Measurements from ENCODE around the gene TMC2.
A peak's percentile ranks its signal among the peaks of the same experiment; 100 is the strongest.

TMC2 gene

DNA sequence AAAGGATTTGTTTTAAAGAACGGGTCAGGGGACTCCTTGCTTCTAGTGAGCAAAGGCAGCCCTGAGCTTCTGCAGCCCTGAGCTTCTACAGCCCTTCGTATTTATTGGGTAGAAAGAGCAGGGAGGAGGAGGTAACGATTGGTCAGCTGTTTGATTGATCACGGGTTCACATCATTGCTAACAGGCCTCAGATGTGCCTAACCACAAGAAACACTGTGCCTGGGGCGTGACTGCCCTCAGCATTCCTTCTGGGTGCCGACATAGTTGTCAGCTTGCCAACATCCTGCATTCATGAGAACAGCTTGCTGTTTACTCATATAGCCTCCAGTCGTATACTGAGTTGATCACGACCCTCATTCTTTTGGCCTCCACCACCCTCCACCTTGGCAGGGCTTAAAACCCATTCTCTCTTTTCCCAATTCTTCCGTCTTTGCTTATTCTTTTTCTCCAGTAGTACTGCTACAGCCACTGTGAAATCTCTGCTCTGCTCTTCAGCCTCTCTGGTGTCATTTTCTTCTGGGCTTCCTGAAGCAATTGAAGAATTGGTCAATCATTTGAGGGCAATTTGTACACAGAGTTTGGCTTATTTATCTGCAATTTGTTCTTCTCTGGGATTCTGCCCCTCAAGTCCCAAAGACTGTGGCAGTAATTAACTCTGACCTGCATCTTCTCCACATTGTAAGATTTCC lies 90.6 kb downstream of the TMC2 start:
- no peak for DNase-seq

DNA sequence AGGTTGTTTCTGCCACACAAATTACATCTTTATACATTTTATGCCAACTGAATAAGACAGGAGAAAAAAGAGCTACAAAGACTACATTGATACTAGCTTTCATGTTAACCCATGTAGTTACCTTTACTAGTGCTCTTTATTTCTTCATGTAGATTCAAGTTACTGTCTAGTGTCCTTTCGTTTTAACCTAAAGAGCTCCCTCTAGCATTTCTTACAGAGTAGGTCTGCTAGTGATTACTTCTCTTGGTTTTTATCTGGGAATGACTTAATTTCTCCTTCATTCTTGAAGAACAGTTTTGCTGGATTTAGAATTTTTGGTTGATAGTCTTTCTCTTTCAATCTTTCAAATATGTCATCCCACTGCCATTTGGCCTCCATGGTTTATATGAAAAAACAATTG lies 94.9 kb downstream of the TMC2 start:
- no peak for DNase-seq

DNA sequence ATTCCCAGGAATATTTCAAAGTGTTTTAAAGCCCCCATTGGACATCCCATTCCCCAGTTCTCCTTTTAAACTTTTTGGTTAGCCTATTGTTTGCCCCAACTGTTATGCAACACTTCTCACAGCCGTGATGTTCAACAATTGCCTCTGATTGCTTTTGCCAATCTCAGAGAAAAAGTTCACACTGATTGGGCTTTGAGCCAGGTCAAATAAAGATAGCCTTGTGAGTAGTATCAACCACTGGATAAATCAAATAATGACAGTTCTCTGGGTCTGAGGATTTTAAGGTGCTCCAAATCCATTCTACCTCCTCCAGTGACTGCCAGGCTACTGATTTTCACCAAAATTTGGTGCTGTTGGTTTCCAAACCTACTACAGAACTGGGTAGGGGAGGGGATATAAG lies 97.0 kb downstream of the TMC2 start:
- no peak for DNase-seq

DNA sequence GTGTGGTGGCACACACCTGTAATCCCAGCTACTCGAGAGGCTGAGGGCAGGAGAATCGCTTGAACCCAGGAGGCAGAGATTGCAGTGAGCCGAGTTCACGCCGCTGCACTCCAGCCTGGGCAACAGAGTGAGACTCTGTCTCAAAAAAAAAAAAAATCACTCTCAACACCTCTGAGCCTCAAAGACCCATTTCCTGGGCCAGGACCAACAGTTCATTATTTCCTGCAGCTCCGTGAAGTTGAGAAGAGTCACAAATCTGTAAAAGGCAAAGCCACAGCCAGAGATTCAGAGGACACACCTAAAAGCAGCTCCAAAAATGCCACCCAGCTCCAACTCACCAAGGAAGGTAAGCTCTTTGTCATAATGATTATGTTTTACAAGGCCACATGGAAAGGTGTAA lies 100.9 kb downstream of the TMC2 start:
- no peak for DNase-seq

DNA sequence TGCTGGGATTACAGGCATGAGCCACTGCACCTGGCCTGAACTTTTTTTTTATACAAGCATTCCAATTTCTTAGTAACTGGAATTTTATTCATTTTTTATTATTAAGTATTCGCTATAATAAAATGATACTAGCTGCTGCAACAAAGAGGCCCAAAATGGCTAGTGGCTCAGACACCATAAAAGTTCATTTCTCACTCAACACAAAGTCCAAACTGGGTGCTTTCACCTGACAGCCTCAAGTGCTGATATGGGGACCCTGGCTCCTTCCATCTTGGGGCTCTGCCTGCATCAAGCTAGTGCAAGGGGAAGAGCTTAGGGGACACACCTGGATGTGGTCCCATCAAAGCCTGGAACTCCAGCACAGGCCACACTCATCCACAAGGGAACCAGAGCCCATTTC lies 103.9 kb downstream of the TMC2 start:
- DNase-seq, result no peak

DNA sequence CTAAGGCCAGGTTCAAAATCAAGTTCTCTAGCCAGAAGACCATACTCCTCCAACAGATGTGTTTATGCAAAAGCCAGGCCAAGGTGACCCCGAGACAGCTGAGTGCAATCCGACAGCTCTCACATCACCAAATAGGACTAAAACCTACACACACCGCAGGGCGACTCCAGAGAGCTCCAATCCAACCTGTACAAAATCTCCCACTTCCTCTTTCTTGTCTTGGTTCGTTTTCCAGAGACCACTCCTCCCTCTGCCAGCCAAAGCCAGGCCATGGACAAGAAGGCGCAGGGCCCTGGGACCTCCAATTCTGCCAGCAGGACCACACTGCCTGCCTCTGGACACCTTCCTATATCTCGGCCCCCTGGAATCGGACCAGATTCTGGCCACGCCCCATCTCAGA lies 104.5 kb downstream of the TMC2 start:
- DNase-seq, result no peak

DNA sequence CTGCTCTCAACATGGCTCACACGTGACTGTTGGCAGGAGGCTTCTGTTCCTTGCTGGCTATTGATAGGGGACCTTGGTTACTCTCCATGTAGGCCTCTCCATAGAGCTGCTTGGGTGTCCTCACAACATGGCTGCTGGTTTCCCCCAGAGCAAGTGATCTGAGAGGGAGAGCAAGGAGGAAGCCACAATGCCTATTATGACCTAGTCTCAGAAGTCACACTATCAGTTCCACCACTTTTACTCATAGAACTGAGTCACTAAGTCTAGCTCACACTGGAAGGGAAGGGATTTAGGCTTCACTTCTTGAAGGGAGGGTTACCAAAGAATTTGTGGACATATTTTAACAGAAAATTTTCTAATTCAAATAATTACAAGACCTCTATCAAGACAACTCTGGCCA lies 107.3 kb downstream of the TMC2 start:
- no peak for DNase-seq

DNA sequence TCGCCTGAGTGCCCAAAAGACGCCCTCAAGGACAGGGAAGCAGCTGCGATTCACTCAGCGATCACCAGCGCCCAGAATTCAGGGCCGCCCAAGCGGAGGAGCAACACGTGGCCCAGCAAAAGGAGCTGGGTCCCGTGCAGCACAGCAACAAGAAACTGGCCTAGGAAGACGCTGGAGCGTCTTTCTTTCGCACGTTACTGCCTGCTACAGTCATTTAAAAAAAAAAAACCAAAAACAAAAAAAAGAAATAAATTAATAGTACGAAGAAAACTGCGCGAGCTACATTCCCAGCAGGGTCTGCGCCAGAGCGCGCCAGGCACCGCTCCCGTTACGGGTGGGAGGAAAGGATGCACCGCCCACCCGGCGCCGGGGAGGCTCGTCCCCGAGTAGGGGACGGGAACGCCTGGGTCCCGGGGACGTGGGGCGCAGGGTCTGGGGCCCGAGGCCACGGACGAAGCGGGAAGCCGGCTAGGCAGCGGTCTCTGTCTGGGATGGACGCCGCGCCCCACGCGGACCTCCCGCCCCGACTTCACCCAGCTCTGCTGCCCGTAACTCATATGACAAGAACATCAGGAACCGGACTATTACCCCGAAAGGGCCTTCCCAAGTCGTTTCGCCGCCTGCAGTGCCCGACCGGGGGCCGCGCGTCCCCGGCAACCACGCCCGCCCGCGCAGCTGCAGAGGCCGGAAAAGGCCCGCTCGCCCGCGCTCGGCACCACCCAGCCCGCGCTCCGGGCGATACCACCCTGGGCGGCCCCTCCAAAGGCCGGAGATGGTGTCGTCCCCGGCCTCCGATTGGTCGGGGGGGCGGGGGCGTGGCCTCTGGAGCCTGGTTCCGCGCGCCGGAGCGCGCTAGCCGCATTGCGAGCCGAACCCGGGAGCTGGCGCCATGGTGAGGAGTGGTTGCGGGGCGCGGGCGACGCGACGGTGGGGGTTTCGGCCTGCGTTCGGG lies 115.7 kb downstream of the TMC2 start, which contains the start of gene NOP56:
NOP56 (plus strand) TSS at position 861 of the 952 bp plus-strand sequence; CDS start at position 890, 29 bp downstream.
- peak; percentile 40 for DNase-seq

DNA sequence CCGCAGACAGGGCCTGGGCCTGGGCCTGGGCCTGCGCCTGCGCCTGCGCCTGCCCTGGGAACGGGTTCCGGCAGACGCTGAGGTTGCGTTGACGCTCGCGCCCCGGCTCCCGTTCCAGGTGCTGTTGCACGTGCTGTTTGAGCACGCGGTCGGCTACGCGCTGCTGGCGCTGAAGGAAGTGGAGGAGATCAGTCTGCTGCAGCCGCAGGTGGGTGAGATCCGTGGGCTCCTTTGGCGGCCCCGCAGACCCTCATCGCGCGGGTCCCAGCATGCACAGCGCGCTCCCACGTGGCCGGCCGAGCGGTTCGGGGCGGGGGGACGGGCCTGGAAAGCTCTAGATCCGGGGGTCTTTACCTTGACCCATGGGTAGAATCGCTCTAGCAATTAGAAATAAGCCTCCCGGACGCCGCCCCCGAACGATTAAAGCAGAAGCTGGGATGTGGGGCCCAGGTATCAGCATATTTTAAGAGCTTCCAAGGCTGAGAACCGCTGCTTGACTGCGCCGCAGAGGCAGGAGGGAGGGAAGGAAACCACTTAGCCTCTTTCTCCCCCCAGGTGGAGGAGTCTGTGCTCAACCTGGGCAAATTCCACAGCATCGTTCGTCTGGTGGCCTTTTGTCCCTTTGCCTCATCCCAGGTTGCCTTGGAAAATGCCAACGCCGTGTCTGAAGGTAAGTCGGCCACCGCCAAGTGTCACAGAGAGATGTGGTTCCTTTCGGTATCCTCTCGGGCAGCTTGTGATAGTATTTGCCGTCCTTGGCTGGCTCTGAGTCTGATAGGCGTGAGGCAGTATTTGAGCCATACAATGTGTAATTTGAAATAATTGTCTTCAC lies 116.6 kb downstream of the TMC2 start:
- DNase-seq, result no peak

DNA sequence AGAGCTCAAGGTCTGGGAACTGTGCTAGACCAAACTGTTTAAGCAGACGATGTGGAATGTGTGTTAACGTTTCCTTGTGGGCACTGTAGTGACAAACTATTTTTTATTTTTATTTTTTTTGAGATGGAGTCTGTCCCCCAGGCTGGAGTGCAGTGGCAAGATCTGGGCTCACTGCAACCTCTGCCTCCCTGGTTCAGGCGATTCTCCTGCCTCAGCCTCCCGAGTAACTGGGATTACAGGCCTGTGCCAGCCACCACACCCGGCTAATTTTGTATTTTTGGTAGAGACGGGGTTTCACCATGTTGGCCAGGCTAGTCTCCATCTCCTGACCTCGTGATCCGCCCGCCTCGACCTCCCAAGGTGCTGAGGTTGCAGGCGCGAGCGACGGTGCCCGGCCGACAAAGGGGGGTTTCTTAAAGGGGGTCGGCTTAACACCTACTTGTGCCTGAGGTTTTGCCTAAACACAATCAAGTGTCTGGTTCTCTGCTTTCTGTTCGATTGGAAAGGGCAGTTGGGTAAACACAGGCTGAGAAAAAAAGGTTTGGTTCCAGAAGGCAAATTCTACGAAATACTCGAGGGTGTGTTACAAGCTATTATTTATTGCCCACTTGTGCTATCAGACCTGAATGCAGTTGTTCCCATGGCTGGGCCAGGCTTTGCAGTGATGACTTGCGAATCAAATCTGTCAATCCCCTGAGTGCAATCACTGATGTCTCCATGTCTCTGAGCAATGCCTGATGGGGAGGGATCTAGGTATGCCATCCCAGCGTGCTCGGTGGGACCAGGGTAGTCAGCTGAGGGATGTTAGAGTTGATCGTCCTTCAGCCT lies 117.4 kb downstream of the TMC2 start:
- no peak for DNase-seq

DNA sequence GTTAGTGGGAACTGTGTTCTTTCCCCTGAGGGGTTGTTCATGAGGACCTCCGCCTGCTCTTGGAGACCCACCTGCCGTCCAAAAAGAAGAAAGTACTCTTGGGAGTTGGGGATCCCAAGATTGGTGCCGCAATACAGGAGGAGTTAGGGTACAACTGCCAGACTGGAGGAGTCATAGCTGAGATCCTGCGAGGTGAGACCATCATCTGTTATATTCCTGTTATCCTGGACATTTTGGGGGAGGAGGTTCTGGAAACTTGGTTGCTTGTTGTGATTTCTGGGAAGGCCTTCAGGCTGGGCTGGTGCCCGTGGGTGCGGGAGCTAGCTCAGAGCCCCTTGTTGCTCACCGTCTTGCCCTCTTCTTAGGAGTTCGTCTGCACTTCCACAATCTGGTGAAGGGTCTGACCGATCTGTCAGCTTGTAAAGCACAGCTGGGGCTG lies 118.0 kb downstream of the TMC2 start:
- no peak for DNase-seq

DNA sequence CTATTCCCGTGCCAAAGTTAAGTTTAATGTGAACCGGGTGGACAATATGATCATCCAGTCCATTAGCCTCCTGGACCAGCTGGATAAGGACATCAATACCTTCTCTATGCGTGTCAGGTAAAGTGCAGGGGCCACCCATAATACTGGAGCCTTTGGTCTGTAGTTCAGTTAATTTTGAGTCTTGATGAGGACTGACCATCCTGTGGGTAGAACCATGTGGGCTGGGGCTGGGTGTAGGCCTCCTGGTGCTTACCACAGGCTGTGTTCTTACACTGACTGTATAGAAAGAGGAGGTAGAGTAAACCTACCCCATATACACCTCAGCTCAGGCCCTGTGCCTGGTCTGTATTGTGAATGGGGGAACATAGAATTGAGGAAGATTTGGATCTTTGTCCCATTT lies 118.5 kb downstream of the TMC2 start:
- DNase-seq, result no peak

DNA sequence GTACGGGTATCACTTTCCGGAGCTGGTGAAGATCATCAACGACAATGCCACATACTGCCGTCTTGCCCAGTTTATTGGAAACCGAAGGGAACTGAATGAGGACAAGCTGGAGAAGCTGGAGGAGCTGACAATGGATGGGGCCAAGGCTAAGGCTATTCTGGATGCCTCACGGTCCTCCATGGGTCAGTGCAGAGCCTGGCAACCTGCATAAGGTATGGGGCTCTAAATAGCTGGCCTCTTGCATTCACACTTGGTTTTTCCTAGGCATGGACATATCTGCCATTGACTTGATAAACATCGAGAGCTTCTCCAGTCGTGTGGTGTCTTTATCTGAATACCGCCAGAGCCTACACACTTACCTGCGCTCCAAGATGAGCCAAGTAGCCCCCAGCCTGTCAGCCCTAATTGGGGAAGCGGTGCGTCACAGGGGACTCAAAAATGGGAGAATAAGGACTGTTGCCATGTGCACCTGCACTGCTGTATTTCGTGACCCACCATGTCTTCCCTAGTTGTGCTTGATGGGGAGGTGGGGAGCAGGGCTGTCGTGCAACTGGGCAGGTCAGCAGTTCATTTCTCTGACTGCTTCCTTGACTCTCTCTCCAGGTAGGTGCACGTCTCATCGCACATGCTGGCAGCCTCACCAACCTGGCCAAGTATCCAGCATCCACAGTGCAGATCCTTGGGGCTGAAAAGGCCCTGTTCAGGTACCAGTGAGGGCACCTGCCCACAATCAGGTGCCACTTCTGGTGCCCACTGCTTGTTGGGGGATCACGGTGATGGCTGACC lies 119.2 kb downstream of the TMC2 start:
- DNase-seq, result no peak

DNA sequence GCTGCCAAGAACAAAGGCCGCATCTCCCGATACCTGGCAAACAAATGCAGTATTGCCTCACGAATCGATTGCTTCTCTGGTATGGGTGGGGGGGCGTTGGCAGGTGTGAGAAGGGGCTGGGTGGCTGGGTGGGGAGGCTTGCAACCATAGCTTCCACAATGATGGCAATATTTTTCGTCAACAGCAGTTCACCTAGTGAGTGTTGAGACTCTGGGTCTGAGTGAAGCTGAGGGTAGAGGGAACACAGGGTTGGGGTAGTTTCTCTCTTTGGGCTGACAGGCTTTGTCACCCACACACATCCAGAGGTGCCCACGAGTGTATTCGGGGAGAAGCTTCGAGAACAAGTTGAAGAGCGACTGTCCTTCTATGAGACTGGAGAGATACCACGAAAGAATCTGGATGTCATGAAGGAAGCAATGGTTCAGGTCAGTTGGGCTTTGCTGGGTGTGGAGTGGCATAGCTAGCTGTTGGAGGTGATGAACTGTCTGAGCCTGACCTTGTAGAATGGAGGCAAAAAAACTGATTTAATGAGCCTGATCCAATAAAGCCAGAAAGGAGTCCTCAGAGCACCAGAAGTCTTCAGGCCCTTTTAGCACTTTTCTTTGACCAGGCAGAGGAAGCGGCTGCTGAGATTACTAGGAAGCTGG lies 120.2 kb downstream of the TMC2 start:
- no peak for DNase-seq

DNA sequence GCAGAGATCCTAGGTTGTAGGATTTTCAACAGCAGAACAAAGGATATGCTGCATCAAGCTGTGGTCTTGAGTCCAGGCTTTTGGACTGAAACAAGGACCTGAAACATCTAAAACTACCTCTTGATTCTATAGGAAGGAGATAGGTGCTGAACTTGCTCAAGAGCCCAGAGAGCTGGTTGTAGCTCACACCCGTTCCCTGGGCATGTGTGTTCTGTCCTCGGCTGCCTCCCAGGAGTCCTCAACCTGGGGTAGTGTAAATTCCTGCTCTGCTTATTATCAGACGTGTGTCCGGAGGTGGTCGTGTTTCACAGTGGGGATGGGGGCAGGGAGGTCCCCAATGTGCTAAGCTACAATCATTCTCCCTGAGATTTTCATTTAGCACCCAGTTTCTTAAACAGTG lies 120.9 kb downstream of the TMC2 start:
- DNase-seq, result no peak

DNA sequence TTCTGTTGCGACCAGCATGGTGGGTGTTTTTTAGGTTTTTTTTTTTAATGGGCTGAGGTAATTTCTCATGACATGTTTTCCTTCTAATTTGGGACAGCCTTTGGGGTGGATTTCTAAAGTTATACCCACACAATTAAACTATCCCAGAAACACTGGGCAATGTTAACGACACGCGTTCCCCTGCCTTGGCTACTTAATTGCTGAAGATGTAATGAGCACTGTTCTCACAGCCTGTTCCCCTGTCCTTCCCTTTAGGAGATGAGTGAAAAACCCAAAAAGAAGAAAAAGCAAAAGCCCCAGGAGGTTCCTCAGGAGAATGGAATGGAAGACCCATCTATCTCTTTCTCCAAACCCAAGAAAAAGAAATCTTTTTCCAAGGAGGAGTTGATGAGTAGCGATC lies 121.3 kb downstream of the TMC2 start:
- DNase-seq, result no peak

DNA sequence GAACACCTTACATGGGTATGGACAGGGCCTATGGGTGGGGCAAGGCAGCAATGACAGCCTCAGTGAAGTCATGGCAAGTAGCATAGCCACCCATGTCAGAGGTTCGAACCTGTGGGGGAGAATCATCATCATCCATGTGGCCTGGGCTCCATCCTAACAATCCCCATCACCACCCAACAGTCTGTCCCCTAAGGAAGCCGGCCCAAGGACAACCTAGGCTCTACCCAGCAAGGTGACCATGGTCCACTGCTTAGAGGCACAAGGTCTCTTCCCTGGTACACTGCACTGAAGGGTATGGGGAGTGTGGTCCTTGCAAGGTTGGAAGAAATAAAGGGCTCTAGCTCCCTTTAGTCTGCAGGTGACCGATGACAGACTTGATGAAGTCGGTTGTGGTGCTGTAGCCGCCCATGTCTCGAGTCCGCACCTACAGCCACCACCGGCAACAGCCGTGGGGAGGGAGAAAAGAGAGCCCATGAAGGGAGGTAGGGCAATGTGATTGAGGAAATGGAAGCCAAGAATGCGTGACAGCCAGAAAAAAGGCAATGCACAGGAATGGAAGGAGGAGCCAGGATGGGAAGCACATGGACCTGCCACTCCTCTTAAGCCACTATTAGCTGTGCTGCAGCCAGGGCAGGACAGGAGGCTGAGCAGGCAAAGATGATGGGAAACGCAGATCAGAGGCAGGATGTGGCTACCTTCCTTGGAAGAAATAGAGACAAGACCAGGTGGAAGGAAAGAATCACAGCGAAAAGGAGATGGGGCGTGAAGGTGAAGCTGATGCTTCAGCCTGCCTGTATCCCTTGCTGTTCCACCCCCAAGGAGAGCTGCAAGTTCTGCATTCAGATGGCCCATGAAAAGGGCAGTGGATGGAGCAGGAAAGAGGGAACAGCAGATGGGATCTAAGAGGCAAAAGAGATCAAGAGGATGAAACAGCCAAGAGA lies 122.3 kb downstream of the TMC2 start:
- no peak for DNase-seq

DNA sequence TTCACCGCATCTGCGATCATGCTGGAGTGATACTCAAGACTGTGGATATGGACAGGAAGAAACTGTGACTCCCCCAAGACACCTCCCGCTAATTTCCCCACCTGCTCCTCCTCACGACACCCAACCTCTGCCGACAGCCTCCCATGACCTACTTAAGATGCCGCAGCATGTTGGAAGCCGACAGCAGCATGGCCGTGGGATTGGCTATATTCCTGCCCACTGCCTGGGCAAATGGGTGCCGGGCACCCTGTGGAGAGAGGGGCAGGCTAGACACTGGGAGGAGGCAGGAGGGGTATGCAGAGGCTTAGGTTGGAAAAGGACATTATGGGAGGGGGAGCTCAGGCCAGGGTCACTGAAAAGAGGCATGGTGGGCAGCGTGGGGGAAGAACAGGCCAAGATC lies 123.2 kb downstream of the TMC2 start:
- DNase-seq, result no peak

DNA sequence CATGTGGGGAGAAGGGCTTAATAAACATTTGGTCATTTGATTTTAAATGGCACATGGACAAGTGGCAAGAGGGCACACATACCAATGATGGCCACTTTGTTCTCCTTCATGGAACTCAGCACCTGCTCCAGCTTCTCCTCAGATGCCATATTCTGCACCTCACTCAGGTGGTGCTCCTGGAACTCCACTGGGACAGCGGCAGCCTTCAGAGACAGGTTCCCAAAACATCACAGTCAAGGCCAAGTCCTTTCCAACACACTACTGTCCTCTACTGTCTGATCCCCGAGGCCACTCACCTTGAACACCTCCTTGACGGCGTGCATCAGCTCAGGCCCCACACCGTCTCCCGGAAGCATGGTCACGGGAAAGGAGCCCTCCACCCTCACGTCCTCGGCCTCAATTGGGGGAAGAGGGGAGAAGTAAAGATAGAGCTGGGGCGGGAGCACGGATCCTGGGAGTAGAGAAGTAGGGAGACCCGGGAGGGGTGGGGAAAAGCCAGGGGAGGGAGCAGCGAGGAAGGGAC lies 127.1 kb downstream of the TMC2 start:
- no peak for DNase-seq
